Omental fat pad (tissue), 4 donors: Measurements from ENCODE around the gene TBC1D24. TPM values are rescaled to one million over a fixed set of nuclear protein-coding genes. Genes with fewer than 3 reads are reported as not detected.

ENCODE experiments used
- ATAC-seq: fragments of 150-250 bp; one replicate; pipeline ENCODE4 v1.9.1; 2016; ENCODE audit warnings: mild to moderate bottlenecking, moderate library complexity; ENCODE audit not compliant: low FRiP score
- DNase-seq: peaks from one replicate; pipeline ENCODE4 v3.0.0-alpha.2; 2019; ENCODE audit warnings: low spot score
- CTCF ChIP-seq, 3 donors: fragments of 450-650 bp; IDR thresholded peaks; one replicate each; pipeline ENCODE4 v1.5.1; 2016 to 2017; ENCODE audit warnings: antibody characterized with exemption in 3 of 3, mild to moderate bottlenecking in 3 of 3, moderate library complexity in 2 of 3
- total RNA-seq, 4 donors: library from RNA; depleted of rRNA; stranded (reverse); fragments of >200 nt; gene quantifications; one replicate each; pipeline ENCODE4 v1.1.0, GENCODE V29; 2016

TBC1D24 gene
- total RNA-seq, 4 donors from 2014 or later, result 10.4 to 19.4 (median 13.0) TPM

GRCh38 chr16:2462031-2462866 is 12.7 kb upstream of the TBC1D24 start:
- ATAC-seq, result no peak
- no peak for DNase-seq
- TF ChIP-seq CTCF (IDR thresholded peaks at IDR 0.05), result no peak

GRCh38 chr16:2464333-2464732 is 10.6 kb upstream of the TBC1D24 start:
- DNase-seq (no peak), ATAC-seq (no peak)
- no peak for TF ChIP-seq CTCF (IDR thresholded peaks at IDR 0.05)

GRCh38 chr16:2465653-2466415 is 9.1 kb upstream of the TBC1D24 start:
- DNase-seq (no peak), ATAC-seq (no peak)
- TF ChIP-seq CTCF (IDR thresholded peaks at IDR 0.05), result no peak

GRCh38 chr16:2466667-2467527 is 8.0 kb upstream of the TBC1D24 start:
- no peak for DNase-seq
- TF ChIP-seq CTCF (IDR thresholded peaks at IDR 0.05), result no peak
- no peak for ATAC-seq

GRCh38 chr16:2467528-2468232 is 7.2 kb upstream of the TBC1D24 start:
- ATAC-seq, result peak; percentile 54
- no peak for TF ChIP-seq CTCF (IDR thresholded peaks at IDR 0.05)
- no peak for DNase-seq

GRCh38 chr16:2468233-2468724 is 6.6 kb upstream of the TBC1D24 start:
- TF ChIP-seq CTCF (IDR thresholded peaks at IDR 0.05), result no peak
- DNase-seq, result no peak
- no peak for ATAC-seq
